ENCODE data around the gene GARRE1.

DNA sequence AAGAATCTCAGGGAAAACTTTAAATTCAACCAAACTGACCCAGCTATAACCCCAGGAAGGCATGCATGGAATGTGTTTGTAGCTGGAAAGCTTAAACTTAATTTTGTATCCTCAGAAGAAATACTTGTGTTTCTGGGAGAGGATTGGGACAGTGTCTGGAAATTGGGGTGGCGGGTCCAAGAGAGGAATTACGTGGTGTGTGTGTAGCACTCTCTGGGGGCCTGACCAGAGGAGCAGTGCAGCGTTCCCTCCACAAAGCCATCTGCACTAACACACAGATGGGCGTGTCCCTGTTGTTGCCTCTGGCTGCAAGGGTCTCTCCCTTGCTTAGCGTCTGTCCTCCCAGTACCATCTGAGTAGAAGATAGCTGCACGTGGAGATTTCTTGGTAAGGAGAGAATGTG is 6.4 kb downstream of the GARRE1 start:
- no peak for TF ChIP-seq POLR2A (IDR thresholded peaks at IDR 0.05)
- TF ChIP-seq, protein P1, sequence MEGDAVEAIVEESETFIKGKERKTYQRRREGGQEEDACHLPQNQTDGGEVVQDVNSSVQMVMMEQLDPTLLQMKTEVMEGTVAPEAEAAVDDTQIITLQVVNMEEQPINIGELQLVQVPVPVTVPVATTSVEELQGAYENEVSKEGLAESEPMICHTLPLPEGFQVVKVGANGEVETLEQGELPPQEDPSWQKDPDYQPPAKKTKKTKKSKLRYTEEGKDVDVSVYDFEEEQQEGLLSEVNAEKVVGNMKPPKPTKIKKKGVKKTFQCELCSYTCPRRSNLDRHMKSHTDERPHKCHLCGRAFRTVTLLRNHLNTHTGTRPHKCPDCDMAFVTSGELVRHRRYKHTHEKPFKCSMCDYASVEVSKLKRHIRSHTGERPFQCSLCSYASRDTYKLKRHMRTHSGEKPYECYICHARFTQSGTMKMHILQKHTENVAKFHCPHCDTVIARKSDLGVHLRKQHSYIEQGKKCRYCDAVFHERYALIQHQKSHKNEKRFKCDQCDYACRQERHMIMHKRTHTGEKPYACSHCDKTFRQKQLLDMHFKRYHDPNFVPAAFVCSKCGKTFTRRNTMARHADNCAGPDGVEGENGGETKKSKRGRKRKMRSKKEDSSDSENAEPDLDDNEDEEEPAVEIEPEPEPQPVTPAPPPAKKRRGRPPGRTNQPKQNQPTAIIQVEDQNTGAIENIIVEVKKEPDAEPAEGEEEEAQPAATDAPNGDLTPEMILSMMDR (IDR thresholded peaks at IDR 0.05): no peak

Data from heart left ventricle (tissue), 13 donors.